GM23248 (cell line): ENCODE results near the gene EHD4. TPM values are rescaled to one million over a fixed set of nuclear protein-coding genes. Genes with fewer than 3 reads are reported as not detected.

Experiments
- DNase-seq: peaks from one replicate; pipeline ENCODE4 v3.0.0-alpha.2; 2015
- H2AFZ ChIP-seq: fragments of 200-600 bp; sonication (generic); 2 replicates; pipeline ENCODE4 v1.6.1; 2016; ENCODE audit warnings: antibody characterized with exemption
- H3F3A ChIP-seq: fragments of 200-600 bp; sonication (generic); 2 replicates; pipeline ENCODE4 v1.6.1; 2016; ENCODE audit warnings: mild to moderate bottlenecking, antibody characterized with exemption, mixed run types; ENCODE audit not compliant: insufficient read depth
- H3K27ac ChIP-seq: fragments of 200-600 bp; sonication (generic); 2 replicates; pipeline ENCODE4 v1.5.1; 2016; ENCODE audit warnings: mild to moderate bottlenecking
- H3K27me3 ChIP-seq: fragments of 200-600 bp; sonication (generic); replicated peaks from 2 replicates; pipeline ENCODE4 v1.6.1; 2016; ENCODE audit warnings: mild to moderate bottlenecking; ENCODE audit not compliant: insufficient read depth
- H3K36me3 ChIP-seq: fragments of 200-600 bp; sonication (generic); 2 replicates; pipeline ENCODE4 v1.6.1; 2016; ENCODE audit warnings: low read depth, mild to moderate bottlenecking
- H3K4me1 ChIP-seq: fragments of 200-600 bp; sonication (generic); 2 replicates; pipeline ENCODE4 v1.6.1; 2016; ENCODE audit warnings: mild to moderate bottlenecking; ENCODE audit not compliant: insufficient read depth
- H3K4me2 ChIP-seq: fragments of 200-600 bp; sonication (generic); one replicate; pipeline ENCODE4 v1.6.1; 2016; ENCODE audit warnings: mild to moderate bottlenecking; ENCODE audit not compliant: unreplicated experiment
- H3K4me3 ChIP-seq: fragments of 200-600 bp; sonication (generic); 2 replicates; pipeline ENCODE4 v1.5.1; 2016; ENCODE audit warnings: mild to moderate bottlenecking
- H3K79me2 ChIP-seq: fragments of 200-600 bp; sonication (generic); 2 replicates; pipeline ENCODE4 v1.6.1; 2016; ENCODE audit warnings: mild to moderate bottlenecking; ENCODE audit not compliant: insufficient read depth
- H3K9ac ChIP-seq: fragments of 200-600 bp; sonication (generic); 2 replicates; pipeline ENCODE4 v1.6.1; 2016; ENCODE audit warnings: mild to moderate bottlenecking
- H3K9me2 ChIP-seq: fragments of 200-600 bp; sonication (generic); 2 replicates; pipeline ENCODE4 v1.6.1; 2016; ENCODE audit warnings: mixed run types, mild to moderate bottlenecking, moderate library complexity; ENCODE audit not compliant: insufficient read depth
- H3K9me3 ChIP-seq: fragments of 200-600 bp; sonication (generic); one replicate; pipeline ENCODE4 v1.6.1; 2017; ENCODE audit warnings: low read depth
- H4K20me1 ChIP-seq: fragments of 200-600 bp; sonication (generic); 2 replicates; pipeline ENCODE4 v1.6.0; 2016; ENCODE audit not compliant: insufficient read depth
- EZH2 ChIP-seq: fragments of 200-600 bp; sonication (generic); IDR thresholded peaks from 2 replicates; pipeline ENCODE4 v1.6.1; 2018; ENCODE audit warnings: antibody characterized with exemption, mild to moderate bottlenecking; ENCODE audit not compliant: insufficient read depth, poor library complexity, severe bottlenecking
- EZH2phosphoT487 ChIP-seq: fragments of 200-600 bp; sonication (generic); IDR thresholded peaks from 2 replicates; pipeline ENCODE4 v1.6.1; 2018; ENCODE audit warnings: antibody characterized with exemption, moderate library complexity, mild to moderate bottlenecking, low read depth; ENCODE audit not compliant: insufficient read depth
- WGBS, 2 experiments: methylation state at CpG; one replicate each; pipeline ENCODE4 v1.1.6; 2015 to 2017; ENCODE audit warnings: low lambda C conversion rate in 2 of 2, low coverage in 1 of 2; ENCODE audit errors: missing lambda C conversion rate in 2 of 2; 5-methylcytosine and 5-hydroxymethylcytosine counted together
- in situ Hi-C: fragments of 300-500 bp; cut with MboI; formaldehyde crosslinking; loops from 2 replicates; pipeline ENCODE4 v1.15.0; 2020
- polyA plus RNA-seq: library from polyadenylated mRNA; unstranded; fragments of >200 nt; fragmentation: Nextera tagmentation; extraction: Ambion mirVana; gene quantifications from 2 replicates; pipeline ENCODE4 v1.2.1, GENCODE V29; 2016
- total RNA-seq: library from RNA; depleted of rRNA; stranded (reverse); fragments of >200 nt; shearing (Covaris generic); gene quantifications from 2 replicates; pipeline ENCODE4 v1.2.3, GENCODE V29; 2014

Gene EHD4
- total and polyA plus RNA-seq, 2 experiments from 2014 or later = 17.7 to 18.7 TPM

DNA sequence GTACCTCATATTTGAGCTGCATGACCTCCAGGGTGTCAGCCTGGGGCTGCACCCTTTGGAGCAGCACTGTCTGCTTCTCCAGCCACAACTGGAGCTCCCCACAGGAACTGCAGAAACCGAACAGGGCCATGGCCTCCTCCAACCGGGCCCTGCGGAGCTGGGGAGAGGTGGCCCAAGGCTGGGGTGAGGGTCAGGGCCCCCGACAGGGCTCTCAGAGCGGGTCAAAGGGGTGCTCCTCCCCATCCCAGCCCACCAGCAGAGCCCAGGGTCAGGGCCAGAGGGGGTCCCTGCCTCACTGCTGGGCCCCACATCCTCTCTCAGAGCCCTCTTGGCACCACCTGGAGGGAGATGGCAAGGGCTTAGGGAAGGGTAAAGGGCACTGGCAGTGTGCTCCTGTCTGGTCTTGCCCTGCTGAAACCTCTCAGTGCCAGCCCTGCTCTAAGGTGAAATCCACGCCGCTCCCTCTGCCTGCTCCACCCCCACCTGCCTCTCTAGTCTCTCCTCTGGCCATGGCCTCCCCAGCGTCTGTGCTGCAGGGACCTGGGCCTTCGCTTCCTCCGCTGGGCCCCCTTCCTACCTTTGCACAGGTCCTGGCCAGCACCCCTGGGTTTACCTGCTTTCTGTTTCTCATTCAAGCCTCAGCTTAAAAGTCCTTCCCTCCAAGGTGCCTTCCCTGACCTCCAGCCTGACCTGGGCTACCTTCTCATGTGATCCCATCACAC is 92.0 kb downstream of the EHD4 start:
- 89 to 95% methylated on average over 10 of the region's 10 CpGs for WGBS, 2 experiments
- Histone ChIP-seq H3K9me3 (no peaks in the 10 kb centered on the region), H2AFZ (no peak overlapping the region), H3K9me2 (no peaks in the 10 kb centered on the region), H3K27ac (no peak overlapping the region), H3K9ac (no peak overlapping the region), H3K4me1 (no peaks in the 10 kb centered on the region), H3K4me2 (no peak overlapping the region), H3K79me2 (no peaks in the 10 kb centered on the region), H3K36me3 (no peaks in the 10 kb centered on the region), H3K27me3 (no peaks in the 10 kb centered on the region), H3K4me3 (no peak overlapping the region), H4K20me1 (no peaks in the 10 kb centered on the region), H3F3A (no peaks in the 10 kb centered on the region)
- TF ChIP-seq EZH2phosphoT487 = no peak
- TF ChIP-seq EZH2 = no peak
- in situ Hi-C loops = no loop called here
- no peak for DNase-seq

DNA sequence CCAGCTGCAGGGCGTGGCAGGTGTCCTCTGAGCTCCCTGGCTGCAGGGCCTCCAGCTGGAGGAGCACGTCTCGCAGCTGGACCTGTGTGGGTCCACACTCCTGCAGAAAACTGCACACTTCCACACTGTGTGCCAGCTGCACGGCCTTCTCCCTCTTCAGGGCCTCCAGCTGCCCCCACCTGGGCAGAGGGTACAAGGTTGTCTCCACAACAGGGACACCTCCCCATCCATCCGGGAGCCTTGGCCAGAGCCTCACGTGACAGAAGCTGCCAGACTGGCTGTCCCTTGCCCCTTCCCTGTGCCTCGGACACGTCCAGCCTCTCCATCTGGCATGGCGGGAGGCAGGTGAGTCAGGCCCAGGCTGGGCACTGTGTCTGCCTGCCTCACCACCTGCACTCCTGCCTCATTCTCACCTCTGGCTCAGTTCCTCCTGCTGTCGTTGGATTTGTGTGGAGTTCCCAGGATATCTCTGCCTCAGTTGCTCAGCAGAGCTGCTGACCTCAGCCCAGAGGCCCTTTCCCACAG is 93.0 kb downstream of the EHD4 start:
- Histone ChIP-seq H3K9me2 (no peaks in the 10 kb centered on the region), H3K4me3 (no peak overlapping the region), H4K20me1 (no peaks in the 10 kb centered on the region), H3K9me3 (no peaks in the 10 kb centered on the region), H3K4me1 (no peaks in the 10 kb centered on the region), H3K79me2 (no peaks in the 10 kb centered on the region), H3F3A (no peaks in the 10 kb centered on the region), H3K4me2 (no peak overlapping the region), H3K27ac (no peak overlapping the region), H3K36me3 (no peaks in the 10 kb centered on the region), H3K27me3 (no peaks in the 10 kb centered on the region), H3K9ac (no peak overlapping the region), H2AFZ (no peak overlapping the region)
- no peak for TF ChIP-seq EZH2phosphoT487
- no peak for TF ChIP-seq EZH2
- 90 to 92% methylated on average over 10 of the region's 10 CpGs for WGBS, 2 experiments
- in situ Hi-C loops = no loop called here
- no peak for DNase-seq

DNA sequence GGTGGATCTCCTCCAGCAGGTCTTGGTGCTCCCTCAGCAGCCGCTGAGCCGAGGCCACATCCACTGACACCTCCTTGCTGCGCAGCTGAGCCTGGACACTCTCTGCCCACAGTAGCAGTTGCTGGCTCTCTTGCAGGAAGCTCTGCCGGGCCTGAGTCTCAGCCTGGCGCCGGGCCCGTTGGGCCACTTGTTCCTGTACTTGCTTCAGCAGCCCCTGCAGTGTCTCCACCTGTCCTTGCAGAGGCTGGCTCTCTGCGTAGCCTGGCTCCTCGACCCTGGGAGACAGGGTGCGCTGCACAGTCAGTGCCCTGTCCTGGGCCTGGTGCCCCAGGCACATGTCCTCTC is 94.0 kb downstream of the EHD4 start:
- no peak overlapping the region for H3K4me3 ChIP-seq
- no peak for TF ChIP-seq EZH2
- no peak for TF ChIP-seq EZH2phosphoT487
- 78 to 82% methylated on average over 10 of the region's 10 CpGs for WGBS, 2 experiments
- no peaks in the 10 kb centered on the region for H3K79me2 ChIP-seq
- no peaks in the 10 kb centered on the region for H3K9me2 ChIP-seq
- H2AFZ ChIP-seq = no peak overlapping the region
- DNase-seq = no peak
- no peak overlapping the region for H3K9ac ChIP-seq
- no peaks in the 10 kb centered on the region for H3F3A ChIP-seq
- no peaks in the 10 kb centered on the region for H4K20me1 ChIP-seq
- H3K9me3 ChIP-seq = no peaks in the 10 kb centered on the region
- in situ Hi-C loops = no loop called here
- no peak overlapping the region for H3K27ac ChIP-seq
- H3K27me3 ChIP-seq = no peaks in the 10 kb centered on the region
- no peaks in the 10 kb centered on the region for H3K36me3 ChIP-seq
- H3K4me2 ChIP-seq = no peak overlapping the region
- H3K4me1 ChIP-seq = no peaks in the 10 kb centered on the region

DNA sequence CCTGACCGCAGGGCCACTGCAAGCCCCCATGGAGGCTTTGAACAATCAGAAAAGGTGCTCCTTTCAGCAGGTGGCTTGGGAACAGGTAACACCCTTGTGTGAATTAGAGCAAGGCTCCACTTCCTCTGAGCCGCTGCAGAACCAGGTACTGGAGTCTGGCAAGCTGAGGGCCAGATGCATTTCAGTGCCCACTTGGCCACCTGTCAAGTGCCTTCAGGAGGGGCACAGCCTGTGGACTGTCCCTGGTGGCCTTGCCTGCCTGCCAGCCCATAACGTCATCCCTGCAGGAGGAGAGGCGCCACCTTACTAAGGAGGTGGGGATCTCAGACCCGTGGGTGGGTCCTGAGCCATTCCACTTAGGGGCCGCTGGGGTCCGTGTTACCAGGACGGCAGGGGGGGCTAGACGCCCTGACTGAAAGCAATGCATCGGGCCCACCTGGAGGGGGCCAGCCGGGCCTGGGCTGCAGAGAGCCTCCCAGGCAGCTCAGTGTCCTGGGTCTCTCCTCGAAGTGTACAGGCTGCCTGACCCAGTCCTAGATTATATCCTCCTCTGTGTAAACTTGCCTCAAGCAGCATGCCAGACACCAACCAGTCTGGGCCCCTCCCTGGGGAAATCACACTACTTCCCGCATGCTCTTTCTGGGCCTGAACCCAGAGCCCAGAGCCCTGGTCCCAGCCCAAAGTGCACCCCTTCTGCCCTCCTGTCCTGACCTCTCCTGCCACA is 94.6 kb downstream of the EHD4 start:
- no peaks in the 10 kb centered on the region for H3K9me3 ChIP-seq
- no peaks in the 10 kb centered on the region for H3K9me2 ChIP-seq
- H3K4me2 ChIP-seq = no peak overlapping the region
- H3K36me3 ChIP-seq = no peaks in the 10 kb centered on the region
- H3K27ac ChIP-seq = no peak overlapping the region
- no peaks in the 10 kb centered on the region for H3K79me2 ChIP-seq
- H2AFZ ChIP-seq = no peak overlapping the region
- no peaks in the 10 kb centered on the region for H3K4me1 ChIP-seq
- 72 to 78% methylated on average over 12 to 13 of the region's 13 CpGs for WGBS, 2 experiments
- H4K20me1 ChIP-seq = no peaks in the 10 kb centered on the region
- DNase-seq = no peak
- in situ Hi-C loops = no loop called here
- H3K4me3 ChIP-seq = no peak overlapping the region
- TF ChIP-seq EZH2 = no peak
- no peak for TF ChIP-seq EZH2phosphoT487
- H3K9ac ChIP-seq = no peak overlapping the region
- no peaks in the 10 kb centered on the region for H3F3A ChIP-seq
- no peaks in the 10 kb centered on the region for H3K27me3 ChIP-seq
